Astrocyte (in vitro differentiated cells and primary cell): ENCODE data around the gene EIF2AK2. TPM values are rescaled to one million over a fixed set of nuclear protein-coding genes. Genes with fewer than 3 reads are reported as not detected.

Experiments
- DNase-seq: peaks from one replicate; pipeline ENCODE4 v3.0.0-alpha.2; 2010; ENCODE audit warnings: low read depth
- FAIRE-seq: peaks from 2 replicates; lab custom pipeline; 2011; peaks lifted over from hg19 to GRCh38; lab: Jason Lieb, UNC
- H2AFZ ChIP-seq: 2 replicates; pipeline ENCODE4 v1.6.0; 2012; ENCODE audit warnings: low read depth, low read length, inconsistent platforms
- H3K27ac ChIP-seq: 2 replicates; pipeline ENCODE4 v1.5.1; 2011; ENCODE audit warnings: low read depth, low read length, inconsistent platforms
- H3K27me3 ChIP-seq: 2 replicates; pipeline ENCODE4 v1.6.0; 2011; ENCODE audit warnings: low read length, inconsistent platforms; ENCODE audit not compliant: insufficient read depth
- H3K36me3 ChIP-seq: 2 replicates; pipeline ENCODE4 v1.5.1; 2011; ENCODE audit warnings: low read length, inconsistent platforms; ENCODE audit not compliant: insufficient read depth
- H3K4me1 ChIP-seq: 2 replicates; pipeline ENCODE4 v1.5.1; 2011; ENCODE audit warnings: low read length, inconsistent platforms; ENCODE audit not compliant: insufficient read depth
- H3K4me2 ChIP-seq: 2 replicates; pipeline ENCODE4 v1.6.0; 2012; ENCODE audit warnings: low read length, inconsistent platforms
- H3K4me3 ChIP-seq: 2 replicates; pipeline ENCODE4 v1.5.1; 2011; ENCODE audit warnings: low read depth, mild to moderate bottlenecking, low read length, inconsistent platforms; ENCODE audit not compliant: insufficient read depth
- H3K79me2 ChIP-seq: 2 replicates; pipeline ENCODE4 v1.6.0; 2012; ENCODE audit warnings: mild to moderate bottlenecking, low read length, inconsistent platforms; ENCODE audit not compliant: insufficient read depth
- H3K9ac ChIP-seq: 2 replicates; pipeline ENCODE4 v1.6.0; 2012; ENCODE audit warnings: mild to moderate bottlenecking, low read length, inconsistent platforms
- H3K9me3 ChIP-seq: 2 replicates; pipeline ENCODE4 v1.5.1; 2012; ENCODE audit warnings: low read depth, mild to moderate bottlenecking, low read length, inconsistent platforms; ENCODE audit not compliant: insufficient read depth
- H4K20me1 ChIP-seq: 2 replicates; pipeline ENCODE4 v1.6.0; 2012; ENCODE audit warnings: low read length, inconsistent platforms; ENCODE audit not compliant: insufficient read depth
- H3K27ac Mint-ChIP-seq: one replicate; pipeline ENCODE4 v1.8.0; 2021; ENCODE audit warnings: mild to moderate bottlenecking, mixed read lengths; ENCODE audit not compliant: unreplicated experiment
- H3K27me3 Mint-ChIP-seq: one replicate; pipeline ENCODE4 v1.8.0; 2021; ENCODE audit warnings: low read depth, mixed read lengths; ENCODE audit not compliant: unreplicated experiment
- H3K36me3 Mint-ChIP-seq: one replicate; pipeline ENCODE4 v1.8.0; 2021; ENCODE audit warnings: low read depth, mixed read lengths; ENCODE audit not compliant: unreplicated experiment
- H3K4me1 Mint-ChIP-seq: one replicate; pipeline ENCODE4 v1.8.0; 2021; ENCODE audit warnings: low read depth, mixed read lengths; ENCODE audit not compliant: unreplicated experiment
- H3K4me3 Mint-ChIP-seq: one replicate; pipeline ENCODE4 v1.8.0; 2021; ENCODE audit warnings: mild to moderate bottlenecking, moderate library complexity, mixed read lengths; ENCODE audit not compliant: unreplicated experiment
- H3K9me3 Mint-ChIP-seq: one replicate; pipeline ENCODE4 v1.8.0; 2021; ENCODE audit warnings: mild to moderate bottlenecking, mixed read lengths; ENCODE audit not compliant: unreplicated experiment
- CTCF ChIP-seq: IDR thresholded peaks from 2 replicates; pipeline ENCODE4 v1.5.1; 2011; ENCODE audit warnings: low read depth, mild to moderate bottlenecking, inconsistent platforms, low read length, moderate library complexity; ENCODE audit not compliant: insufficient read depth
- EZH2 ChIP-seq: IDR thresholded peaks from 2 replicates; pipeline ENCODE4 v1.6.1; 2012; ENCODE audit warnings: mild to moderate bottlenecking, low read length, inconsistent platforms; ENCODE audit not compliant: insufficient read depth
- total RNA-seq: library from RNA; stranded (reverse); gene quantifications from 2 replicates; pipeline ENCODE4 v1.2.1, GENCODE V29; 2021

Gene EIF2AK2
- total RNA-seq, 1 donor from 2014 or later = 147 TPM

- Histone ChIP-seq H3K79me2 (peaks cover 54% of the 10 kb centered on the region), H3K36me3 (peaks cover 12% of the 10 kb centered on the region), H3K4me2 (no peak overlapping the region), H2AFZ (no peak overlapping the region), H4K20me1 (no peaks in the 10 kb centered on the region), H3K27me3 (no peaks in the 10 kb centered on the region), H3K27ac (no peak overlapping the region), H3K4me1 (peaks cover 14% of the 10 kb centered on the region), H3K4me3 (no peak overlapping the region), H3K9me3 (no peaks in the 10 kb centered on the region), H3K9ac (no peak overlapping the region)
- Mint-ChIP-seq H3K4me1 (no peaks in the 10 kb centered on the region), H3K9me3 (no peaks in the 10 kb centered on the region), H3K27me3 (no peaks in the 10 kb centered on the region), H3K27ac (no peak overlapping the region), H3K36me3 (peaks cover 10% of the 10 kb centered on the region), H3K4me3 (no peak overlapping the region)
- FAIRE-seq = no peak
- TF ChIP-seq CTCF = no peak
- no peak for TF ChIP-seq EZH2
- DNase-seq = no peak
These were observed 76.5 kb downstream of the EIF2AK2 start for GRCh38 chr2:37080266-37080665.

- Mint-ChIP-seq H3K36me3 (peaks cover 2% of the 10 kb centered on the region), H3K27ac (no peak overlapping the region), H3K4me3 (no peak overlapping the region), H3K9me3 (no peaks in the 10 kb centered on the region), H3K4me1 (no peaks in the 10 kb centered on the region), H3K27me3 (no peaks in the 10 kb centered on the region)
- no peaks in the 10 kb centered on the region for H3K9me3 ChIP-seq
- no peak overlapping the region for H3K27ac ChIP-seq
- FAIRE-seq = no peak
- TF ChIP-seq CTCF = no peak
- TF ChIP-seq EZH2 = no peak
- no peak overlapping the region for H2AFZ ChIP-seq
- H3K4me2 ChIP-seq = no peak overlapping the region
- H4K20me1 ChIP-seq = no peaks in the 10 kb centered on the region
- H3K4me1 ChIP-seq = no peaks in the 10 kb centered on the region
- no peaks in the 10 kb centered on the region for H3K27me3 ChIP-seq
- no peak for DNase-seq
- H3K36me3 ChIP-seq = peaks cover 18% of the 10 kb centered on the region
- H3K9ac ChIP-seq = no peak overlapping the region
- H3K4me3 ChIP-seq = no peak overlapping the region
- no peaks in the 10 kb centered on the region for H3K79me2 ChIP-seq
These were observed 85.8 kb downstream of the EIF2AK2 start for GRCh38 chr2:37070931-37071330.

GRCh38 chr2:37068686-37069085 is 88.1 kb downstream of the EIF2AK2 start:
- H3K36me3 ChIP-seq = peaks cover 29% of the 10 kb centered on the region
- H3K27ac ChIP-seq = no peak overlapping the region
- no peaks in the 10 kb centered on the region for H3K9me3 Mint-ChIP-seq
- H3K27ac Mint-ChIP-seq = no peak overlapping the region
- no peaks in the 10 kb centered on the region for H3K4me1 ChIP-seq
- no peaks in the 10 kb centered on the region for H3K27me3 Mint-ChIP-seq
- no peak for DNase-seq
- H3K4me3 Mint-ChIP-seq = no peak overlapping the region
- TF ChIP-seq EZH2 (no peak), CTCF (no peak)
- no peak overlapping the region for H3K4me3 ChIP-seq
- H3K27me3 ChIP-seq = no peaks in the 10 kb centered on the region
- H3K36me3 Mint-ChIP-seq = peaks cover 2% of the 10 kb centered on the region
- no peaks in the 10 kb centered on the region for H4K20me1 ChIP-seq
- no peaks in the 10 kb centered on the region for H3K79me2 ChIP-seq
- no peaks in the 10 kb centered on the region for H3K4me1 Mint-ChIP-seq
- FAIRE-seq = no peak
- no peaks in the 10 kb centered on the region for H3K9me3 ChIP-seq
- H3K9ac ChIP-seq = no peak overlapping the region
- H2AFZ ChIP-seq = no peak overlapping the region
- no peak overlapping the region for H3K4me2 ChIP-seq
